ENCODE data around the gene FAM222A. TPM values are rescaled to one million over a fixed set of nuclear protein-coding genes. Genes with fewer than 3 reads are reported as not detected.

The FAM222A gene
- total RNA-seq, 1 donor from 2014 or later, result 4.1 TPM

GRCh38 chr12:109758426-109759420 is 45.1 kb downstream of the FAM222A start:
- DNase-seq (ENCODE audit: low spot score), result no peak

GRCh38 chr12:109759595-109759994 is 46.0 kb downstream of the FAM222A start:
- DNase-seq (ENCODE audit: low spot score), result no peak

- DNase-seq (ENCODE audit: low spot score), result no peak
These were observed 46.7 kb downstream of the FAM222A start for GRCh38 chr12:109760031-109760929.

GRCh38 chr12:109760930-109761921 is 47.6 kb downstream of the FAM222A start:
- DNase-seq (ENCODE audit: low spot score), result no peak

DNA sequence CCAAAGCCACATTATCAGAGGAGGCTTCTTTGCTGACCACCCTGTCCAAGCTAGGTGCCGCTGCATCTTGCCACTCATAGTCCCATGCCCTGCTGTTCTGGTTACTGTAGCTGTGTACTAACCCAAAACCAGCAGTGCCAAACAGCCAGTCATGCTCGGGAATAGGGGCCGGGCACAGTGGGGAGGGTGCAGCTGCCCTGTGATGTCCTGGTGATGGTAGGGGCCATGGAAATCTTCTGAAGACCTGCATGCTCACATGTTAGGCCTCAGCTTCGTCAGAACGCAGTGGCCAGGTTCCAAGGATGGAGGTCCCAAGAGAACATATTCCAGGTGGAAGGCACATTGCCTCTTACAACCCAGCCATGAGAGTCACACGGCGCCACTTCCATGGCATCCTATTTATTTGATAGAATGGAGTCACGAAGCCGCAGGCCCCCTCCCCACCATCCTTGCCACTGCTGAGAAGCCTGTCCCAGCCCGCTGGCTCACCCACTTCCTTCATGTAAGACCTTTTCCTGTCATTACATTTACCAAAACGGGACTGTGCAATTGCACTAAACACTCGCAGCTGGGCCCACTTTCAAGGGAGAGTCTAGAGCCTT is 48.5 kb downstream of the FAM222A start:
- DNase-seq (ENCODE audit: low spot score), result no peak

DNA sequence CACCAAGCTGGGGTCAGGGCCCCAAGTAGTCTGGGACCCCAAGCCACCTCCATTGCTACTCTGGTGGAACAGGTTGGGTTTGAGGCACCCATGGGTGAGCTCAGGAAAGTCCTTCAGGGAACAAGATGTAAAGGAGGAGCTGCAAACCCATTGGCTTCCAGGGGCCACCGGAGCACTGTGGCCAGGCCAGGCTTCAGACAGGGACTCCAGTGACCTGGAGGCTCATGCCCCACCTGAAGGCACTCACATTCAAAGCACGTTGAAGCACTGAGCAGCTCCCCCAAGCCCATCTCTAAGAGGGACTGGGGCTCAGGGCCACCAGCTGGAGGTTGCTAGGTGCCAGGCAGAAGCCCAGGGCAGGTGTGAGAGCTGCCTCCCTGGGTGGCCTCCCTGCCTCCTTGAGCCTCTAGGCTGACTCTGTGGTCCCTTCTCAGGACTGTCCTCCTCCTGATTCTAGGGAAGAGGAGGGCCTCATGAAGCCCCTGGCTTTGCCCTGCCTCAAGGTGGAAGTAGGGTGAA is 49.1 kb downstream of the FAM222A start:
- no peak for DNase-seq (ENCODE audit: low spot score)

DNA sequence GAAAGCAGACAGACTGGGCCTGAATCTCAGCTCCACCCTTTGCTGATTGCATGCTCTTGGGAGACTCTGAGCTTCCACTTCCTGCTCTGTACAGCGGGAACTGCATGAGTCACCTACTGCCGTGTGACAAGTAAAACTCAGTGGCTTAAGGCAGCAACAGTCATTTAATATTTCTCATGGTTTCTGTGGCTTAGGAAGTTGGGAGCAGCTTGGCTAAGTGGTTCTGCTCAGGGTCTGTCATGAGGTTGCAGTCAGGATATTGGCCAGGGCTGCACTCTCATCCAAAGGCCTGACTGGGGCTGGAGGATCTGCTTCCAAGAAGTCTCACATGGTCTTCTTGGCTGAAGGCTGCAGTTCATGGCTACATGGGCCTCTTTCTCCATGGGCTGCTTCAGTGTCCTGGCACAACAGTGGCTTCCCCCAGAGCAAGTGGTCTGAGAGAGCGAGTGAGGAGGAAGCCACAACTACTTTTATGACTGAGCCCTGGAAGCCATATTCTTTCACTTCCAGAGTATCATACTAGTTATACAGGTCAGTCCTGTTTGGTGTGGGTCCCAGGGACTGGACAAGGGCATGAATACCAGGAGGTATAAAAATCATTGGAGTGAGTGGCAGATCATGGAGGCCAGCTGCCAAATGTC is 49.7 kb downstream of the FAM222A start:
- no peak for DNase-seq (ENCODE audit: low spot score)

DNA sequence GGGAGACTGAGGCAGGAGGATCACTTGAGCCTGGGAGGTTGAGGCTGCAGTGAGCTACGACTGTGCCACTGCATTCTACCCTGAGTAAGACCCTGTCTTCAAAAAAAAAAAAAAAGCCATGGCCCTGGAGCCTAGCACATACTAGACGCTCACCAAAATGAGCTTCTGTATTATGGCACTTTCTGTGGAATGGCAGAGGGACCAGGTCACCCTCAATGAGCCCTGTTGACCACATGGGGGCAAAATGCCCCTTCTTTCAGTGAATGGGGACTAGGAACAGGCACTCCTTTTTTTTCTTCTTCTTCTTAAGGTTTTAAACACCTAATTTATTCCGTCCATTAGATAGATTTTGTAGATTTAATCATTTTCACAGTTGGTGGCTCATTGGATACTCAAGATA is 50.5 kb downstream of the FAM222A start:
- DNase-seq (ENCODE audit: low spot score), result no peak

- DNase-seq (ENCODE audit: low spot score), result no peak
These were observed 51.3 kb downstream of the FAM222A start for GRCh38 chr12:109764776-109765445.

DNA sequence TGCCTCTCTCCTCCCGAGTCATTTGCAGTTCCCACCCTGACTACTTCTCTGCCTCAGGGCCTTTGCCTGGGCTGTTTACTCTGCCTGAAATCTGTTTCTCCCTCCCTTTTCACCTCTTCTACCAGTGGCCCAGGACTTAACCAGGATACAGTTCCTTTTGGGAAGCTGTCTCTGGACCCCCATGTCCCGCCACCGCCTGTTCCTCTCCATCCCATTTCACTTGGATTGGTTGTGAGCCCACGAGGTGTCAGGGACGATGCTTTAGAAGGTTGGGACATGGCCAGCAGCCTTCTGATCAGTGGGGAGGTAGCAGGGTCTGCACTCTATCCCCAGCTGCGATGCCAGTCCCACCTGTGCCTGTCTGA is 51.8 kb downstream of the FAM222A start:
- DNase-seq (ENCODE audit: low spot score), result no peak

DNA sequence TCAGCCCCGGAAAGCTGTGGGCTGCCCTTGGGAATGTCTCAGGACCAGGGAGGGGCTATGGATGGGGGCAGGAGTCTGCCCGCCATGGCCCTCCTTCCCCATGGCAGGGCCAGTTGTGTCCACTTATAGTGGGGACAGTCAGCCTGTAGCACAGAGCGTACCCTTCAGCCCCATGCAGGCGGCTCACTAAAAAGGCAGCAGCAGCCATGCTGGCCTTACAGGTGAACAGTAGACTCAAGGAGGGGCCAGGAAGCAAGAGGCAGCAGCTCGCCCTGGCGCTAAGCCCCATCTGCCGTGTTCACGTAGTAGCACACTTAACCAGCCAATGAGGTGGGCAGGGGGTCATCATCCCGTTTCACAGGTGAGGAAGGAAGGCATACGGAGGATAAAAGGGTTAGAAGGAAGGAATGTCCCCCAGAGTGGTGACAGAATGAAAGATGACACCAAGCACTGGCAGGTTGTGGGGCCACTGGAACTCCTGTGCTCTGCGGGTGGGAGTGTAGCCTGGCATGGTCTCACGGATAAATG is 52.7 kb downstream of the FAM222A start:
- no peak for DNase-seq (ENCODE audit: low spot score)

DNA sequence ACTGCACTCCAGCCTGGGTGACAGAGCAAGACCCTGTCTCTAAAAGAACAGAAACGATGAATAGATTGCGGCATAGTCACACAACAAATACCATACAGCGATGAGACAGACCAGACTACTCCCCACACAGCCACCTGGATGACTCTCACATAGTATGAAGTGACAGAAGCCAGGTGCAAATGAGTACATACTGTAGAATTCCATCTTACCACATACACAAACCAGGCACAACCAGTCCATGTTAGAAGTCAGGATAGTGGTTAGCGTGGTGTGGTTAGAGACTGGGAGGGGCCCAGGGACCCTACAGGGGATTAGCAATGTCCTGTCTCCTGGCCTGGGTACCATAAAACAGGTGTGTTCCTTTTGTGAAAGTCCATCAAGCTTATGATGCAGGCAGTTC is 53.8 kb downstream of the FAM222A start:
- DNase-seq (ENCODE audit: low spot score), result peak; percentile 3

DNA sequence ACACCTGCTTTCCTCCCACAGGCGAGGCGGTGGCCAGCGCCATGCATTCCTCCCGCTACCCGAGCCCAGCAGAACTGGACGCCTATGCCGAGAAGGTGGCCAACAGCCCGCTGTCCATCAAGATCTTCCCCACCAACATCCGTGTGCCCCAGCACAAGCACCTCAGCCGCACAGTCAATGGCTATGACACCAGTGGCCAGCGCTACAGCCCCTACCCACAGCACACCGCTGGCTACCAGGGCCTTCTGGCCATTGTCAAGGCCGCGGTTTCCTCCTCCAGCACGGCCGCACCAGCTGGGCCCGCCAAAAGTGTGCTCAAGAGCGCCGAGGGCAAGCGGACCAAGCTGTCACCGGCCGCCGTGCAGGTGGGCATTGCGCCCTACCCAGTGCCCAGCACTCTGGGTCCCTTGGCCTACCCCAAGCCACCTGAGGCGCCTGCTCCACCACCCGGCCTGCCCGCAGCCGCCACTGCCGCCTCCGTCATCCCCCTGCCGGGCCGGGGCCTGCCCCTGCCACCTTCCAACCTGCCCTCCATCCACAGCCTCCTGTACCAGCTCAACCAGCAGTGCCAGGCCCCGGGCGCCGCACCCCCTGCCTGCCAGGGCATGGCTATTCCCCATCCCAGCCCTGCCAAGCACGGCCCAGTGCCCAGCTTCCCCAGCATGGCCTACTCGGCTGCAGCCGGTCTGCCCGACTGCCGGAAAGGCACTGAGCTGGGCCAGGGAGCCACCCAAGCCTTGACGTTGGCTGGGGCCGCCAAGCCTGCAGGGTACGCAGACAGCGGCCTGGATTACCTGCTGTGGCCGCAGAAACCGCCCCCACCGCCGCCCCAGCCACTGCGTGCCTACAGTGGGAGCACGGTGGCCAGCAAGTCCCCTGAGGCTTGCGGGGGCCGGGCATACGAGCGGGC is 54.6 kb downstream of the FAM222A start:
- no peak for DNase-seq (ENCODE audit: low spot score)

GRCh38 chr12:109768901-109769670 is 55.5 kb downstream of the FAM222A start:
- DNase-seq (ENCODE audit: low spot score), result no peak

- DNase-seq (ENCODE audit: low spot score), result no peak
These were observed 56.7 kb downstream of the FAM222A start for GRCh38 chr12:109770104-109770860.

GRCh38 chr12:109770861-109771670 is 57.4 kb downstream of the FAM222A start:
- no peak for DNase-seq (ENCODE audit: low spot score)

Measured in umbilical cord (tissue), 2 donors.